NCI-H146 (cell line): Measurements from ENCODE around the gene GNB1.

ENCODE experiments used
- DNase-seq: peaks from one replicate; lab custom pipeline; 2025; lab: John Stamatoyannopoulos, UW

GNB1 gene

DNA sequence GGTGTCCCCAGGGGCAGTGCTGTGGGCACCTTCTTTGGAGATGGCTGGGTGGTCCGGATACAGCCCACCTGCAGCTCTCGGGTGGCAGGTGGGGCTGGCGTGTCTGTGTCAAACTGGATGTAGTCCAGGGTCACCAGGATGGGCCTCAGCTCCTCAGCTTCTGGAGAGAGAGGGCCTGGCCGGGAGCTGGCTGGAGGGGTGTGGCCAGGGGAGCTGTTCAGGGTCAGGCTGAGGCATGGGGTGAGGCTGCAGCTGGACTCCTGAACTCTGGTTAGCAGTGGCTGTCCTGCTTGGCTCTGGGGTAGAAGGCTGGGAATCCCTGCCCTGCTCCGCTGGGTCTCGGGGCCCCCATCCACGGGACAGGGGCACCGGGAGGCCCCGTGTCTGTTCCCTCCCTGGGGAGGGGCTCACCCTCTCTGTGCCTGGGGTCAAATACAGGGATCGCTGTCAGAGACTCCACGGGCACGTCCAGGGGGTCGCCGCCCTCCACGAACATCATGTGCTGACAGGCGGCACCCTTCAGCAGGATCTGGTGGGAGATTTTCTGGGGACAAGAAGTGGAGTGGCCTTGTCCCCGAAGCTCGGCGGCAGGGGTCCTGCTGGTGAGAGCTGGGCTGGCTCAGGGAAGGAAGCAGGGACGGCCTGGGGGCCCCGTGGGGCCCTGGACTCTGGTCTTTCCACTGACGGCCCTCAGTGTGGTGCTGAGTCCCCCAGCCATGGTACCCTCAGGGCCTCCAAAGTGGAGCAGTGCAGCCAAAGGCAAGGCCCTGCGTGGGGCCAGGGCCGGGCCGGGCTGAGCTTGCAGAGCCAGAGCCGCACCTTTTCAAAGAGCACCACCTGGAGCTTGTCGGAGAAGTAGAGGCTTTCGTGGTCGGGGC is 32.3 kb upstream of the GNB1 start:
- DNase-seq, result no peak

DNA sequence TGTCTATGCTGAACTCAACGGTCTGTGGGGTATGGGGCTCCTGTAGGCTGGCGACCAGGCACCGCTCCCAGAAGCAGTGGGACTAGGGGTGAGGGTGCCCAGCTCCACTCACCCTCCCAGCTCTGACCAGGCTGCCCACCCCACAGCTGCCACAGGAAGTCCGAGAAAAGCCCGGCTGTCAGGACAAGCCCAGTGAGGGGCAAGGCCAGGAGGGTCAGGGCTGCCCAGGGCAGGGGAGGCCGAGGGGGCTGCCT is 31.7 kb upstream of the GNB1 start:
- no peak for DNase-seq

DNA sequence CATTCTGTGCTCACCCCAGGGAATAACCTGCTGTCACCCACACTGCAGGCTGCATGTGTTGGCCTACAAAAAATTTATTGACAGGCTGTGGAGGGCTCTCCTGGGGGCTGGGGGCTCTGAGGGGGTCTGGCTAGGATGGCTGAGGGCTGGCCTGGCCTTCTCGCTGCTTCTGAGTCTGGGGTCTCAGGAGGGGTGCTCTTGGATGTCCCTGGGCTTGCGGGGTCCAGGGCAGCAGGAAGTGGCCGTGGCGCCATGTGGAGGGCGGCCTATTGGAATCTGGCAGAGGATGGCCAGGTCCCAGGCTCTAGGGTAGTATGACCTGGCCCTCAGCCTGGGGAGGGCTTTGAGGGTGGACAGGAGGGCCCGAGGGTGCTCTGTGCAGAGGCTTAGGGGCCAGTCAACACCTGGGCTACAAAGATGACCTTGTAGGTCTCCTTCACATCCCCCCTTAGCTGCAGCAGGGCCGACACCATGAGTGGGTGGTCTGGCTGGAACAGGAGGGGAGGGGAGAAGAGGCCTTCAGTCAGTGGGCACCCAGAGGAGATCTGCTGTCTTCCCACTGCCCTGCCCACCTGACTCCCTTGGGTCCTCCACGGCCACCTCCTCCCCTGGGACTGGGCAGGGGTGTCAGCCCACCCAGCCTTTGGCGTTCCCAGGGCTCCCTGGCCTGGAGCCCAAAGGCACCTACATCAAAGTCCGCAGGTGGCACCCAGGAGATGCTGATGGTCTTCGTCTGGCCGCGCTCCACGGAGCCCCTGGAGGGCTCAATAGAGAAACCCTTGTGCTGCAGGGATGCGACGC is 31.2 kb upstream of the GNB1 start:
- DNase-seq, result no peak

DNA sequence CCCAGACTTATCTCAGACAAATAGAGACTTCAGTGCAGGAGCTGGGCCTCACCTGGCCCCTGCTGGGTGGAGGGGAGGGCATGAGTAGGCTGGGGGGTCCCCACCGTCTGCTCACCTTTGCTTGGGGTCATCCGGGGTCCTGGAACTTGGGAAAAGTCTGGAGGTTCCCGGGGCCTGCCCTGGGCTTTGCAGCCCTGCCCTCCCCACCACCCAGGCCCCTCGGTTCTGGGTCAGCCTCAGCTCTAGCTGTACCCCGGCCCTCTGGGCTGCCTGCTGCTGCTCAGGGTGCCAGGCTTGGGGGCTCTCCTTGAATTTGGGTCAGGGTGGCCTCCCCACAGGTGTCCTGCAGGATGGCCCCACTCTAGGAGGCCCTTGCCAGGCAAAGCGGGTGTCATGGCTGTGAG is 30.6 kb upstream of the GNB1 start:
- DNase-seq, result no peak

DNA sequence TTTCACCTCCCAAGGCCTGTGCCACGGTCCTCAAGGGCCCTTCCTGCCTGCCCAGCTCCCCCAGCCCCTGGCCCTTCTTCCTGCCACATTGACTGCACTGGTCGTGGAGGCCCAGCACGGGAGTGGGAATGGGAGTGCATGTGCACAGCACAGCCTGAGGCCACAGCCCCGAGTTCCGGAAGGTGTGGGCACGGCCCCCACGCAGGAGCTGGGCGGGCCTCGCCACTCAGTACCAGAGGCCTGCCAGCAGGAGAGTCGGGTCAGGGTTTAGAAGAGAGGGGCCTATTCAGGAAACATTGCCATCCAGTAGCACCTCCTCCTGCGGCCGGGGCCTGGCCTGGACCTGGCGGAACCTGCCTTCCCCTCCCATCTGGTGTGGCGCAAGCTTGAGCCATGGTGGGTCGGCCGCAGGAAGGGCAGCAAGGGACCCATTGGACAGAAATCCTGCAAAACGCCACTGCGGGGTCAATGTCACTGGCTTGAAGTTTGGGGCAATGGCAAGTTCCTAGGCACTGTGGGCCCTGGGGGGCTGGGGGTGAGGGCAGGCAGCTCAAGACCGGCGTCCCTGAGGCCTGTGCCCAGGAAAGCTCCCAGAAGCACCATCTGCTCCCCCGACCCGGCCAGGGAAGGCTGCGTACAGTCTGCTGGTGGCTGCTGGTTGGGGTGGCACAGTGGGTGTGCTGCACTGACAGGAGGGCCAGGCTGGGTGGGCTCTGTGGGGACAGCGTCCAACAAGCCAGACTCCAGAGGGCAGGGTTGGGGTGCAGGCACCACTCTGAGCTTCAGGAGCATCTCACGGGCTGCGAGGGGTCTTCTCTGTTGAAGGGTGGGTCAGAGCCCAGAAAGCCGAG is 29.9 kb upstream of the GNB1 start:
- no peak for DNase-seq

DNA sequence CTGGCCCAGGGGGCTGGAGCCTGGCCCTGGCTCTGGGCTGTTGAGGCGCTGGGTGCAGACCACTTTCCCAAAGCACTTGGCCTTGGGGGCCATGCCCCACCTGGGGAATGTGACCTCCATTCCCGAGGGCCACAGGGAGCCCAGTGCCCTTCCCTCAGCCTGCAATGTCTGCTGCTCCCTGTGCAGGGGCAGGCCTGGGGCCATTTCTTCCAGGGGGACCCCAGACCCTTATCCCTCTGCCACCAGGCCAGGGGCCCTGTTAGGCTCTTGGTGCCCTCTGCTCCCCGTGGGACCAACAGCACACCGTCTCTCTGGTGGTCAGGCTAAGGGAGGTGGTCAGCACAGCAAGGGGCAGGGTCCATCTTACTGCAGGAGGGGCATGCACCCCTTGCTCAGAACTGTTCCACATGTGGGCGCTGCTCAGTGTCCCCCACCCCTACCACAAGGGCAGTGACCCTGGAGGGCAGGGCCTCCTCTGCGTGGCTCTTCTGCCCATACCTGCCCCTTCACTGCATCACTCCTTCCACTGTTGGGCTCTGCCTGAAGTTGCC is 29.2 kb upstream of the GNB1 start:
- DNase-seq, result no peak

DNA sequence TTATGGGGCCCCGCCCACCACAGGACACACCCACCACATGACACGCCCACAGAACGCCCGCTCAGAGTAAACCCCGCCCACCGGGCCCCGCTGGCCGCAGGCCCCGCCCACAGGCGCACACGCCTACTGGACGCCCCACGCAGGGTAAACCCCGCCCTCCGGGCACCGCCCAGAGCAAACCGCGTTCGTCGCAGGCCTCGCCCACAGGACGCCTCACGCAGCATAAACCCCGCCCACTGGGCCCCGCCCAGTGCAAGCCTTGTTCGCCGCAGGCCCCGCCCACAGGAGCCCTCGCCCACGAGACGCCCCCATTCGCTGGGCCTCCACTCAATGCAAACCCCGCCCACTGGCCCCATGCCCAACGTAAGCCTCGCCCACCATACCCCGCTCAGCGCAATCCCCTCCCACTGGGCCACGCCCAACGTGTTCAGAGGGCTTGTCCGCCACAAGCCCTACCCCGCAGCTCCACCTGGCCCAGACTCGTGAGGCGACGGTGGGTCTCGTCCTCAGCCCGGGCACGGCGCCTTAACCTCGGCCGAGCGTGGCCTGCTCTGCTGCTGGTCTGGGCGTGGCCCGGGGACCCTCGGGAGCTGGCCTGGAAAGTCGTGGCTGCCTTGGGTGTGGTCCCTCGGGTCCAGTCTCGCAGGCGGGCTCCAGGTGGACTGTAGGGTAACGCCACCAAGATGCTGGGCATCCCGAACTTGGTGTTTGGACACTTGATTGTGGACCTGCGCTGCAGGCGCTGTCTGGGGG is 28.6 kb upstream of the GNB1 start:
- DNase-seq, result peak; percentile 96

DNA sequence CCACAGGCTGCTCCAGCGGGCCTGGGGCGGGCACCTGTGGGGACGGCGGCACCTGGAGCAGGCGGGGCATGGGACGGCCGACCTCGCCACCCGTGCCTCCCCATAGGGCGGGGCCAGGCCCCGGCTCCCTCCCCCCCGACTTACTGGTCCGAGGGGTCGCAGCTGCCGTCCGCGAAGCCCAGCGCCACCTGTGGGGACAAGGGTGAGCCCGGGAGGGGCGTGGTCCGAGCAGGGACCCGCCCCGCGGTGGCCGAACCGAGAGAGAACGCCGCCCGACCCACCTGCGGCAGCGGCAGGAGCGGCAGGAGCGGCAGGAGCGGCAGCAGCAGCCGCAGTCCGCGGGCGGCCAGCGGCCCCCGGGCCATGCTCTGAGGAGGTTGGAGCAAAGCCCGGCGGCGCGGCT is 28.0 kb upstream of the GNB1 start, which contains the start of gene TMEM52:
TSS of gene TMEM52 (minus strand) at position 379 of the 403 bp plus-strand sequence. CDS start at position 365, 14 bp downstream.
- DNase-seq, result peak; percentile 83

DNA sequence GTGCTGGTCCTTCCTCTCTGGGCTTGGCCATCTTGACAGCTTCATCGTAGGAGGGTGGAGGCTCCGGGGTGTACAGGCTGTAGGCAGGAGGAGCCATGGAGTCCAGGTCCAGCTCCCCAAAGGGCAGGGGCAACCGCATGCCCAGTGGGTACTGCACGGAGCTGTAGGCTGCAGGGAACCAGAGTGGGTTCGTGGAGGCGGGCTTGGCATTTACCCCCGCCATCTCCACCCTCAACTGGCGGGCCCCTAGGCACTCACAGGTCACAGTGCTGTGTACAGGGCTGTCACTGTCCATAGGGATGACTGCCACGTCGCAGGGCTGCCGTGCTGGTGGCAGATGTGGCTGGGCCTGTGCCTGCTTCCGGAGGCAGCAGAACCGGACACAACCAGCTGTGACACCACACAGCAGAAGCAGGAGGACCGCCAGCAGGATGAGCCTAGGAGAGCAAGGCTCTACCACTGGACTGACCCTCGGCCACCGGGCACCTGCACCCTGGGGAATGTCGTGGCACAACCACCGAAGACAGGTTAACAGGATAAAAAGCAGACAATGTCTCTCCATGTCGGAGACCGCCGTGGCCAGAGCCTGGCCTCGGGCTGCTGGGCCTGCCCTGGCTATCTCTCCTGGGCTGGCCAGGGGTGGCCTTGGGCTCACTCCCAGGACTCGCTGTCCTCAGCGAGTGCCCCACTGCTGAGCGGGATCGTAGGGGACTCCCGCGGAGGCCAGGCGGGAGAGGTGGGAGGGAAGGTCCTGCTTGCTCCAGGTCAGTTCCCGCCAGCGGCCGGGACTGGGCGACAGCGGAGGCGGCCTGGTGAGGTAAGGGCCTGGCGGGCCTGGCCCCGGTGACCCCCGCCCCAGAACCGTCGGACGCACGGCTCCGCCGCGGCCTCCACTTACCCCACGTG is 27.4 kb upstream of the GNB1 start:
- DNase-seq, result no peak

DNA sequence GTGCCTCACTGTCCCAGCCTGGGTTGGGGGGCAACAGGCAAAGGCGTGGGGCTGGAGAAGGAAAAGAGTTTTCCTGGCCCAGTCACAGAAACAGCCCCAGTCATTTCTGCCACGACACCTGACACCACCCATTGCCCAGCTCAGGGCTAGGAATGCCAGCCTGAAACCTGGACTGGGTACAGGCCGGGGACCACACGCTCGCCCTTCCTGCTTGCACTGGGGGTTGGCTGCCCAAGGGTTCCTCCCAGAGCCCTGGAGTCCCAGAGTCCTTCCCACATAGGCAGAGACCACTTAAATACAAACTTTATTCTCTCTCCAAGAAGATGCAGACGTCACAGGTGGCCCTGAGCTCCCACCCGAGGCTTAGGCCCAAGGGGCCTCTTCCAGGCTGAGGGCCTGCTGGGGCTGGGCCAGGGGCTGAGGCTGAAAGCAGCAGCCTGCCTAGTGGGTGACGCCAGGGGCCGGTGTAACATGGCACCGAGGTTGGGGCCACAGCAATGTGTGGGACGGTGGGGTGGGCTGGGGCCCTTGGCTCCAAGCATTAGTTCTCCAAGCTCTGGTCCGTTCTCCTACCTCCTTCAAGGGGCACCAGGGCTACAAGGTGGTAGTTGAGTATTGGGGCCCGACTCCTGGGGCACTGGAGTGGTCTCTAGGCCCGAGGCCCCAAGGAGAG is 26.6 kb upstream of the GNB1 start:
- no peak for DNase-seq

DNA sequence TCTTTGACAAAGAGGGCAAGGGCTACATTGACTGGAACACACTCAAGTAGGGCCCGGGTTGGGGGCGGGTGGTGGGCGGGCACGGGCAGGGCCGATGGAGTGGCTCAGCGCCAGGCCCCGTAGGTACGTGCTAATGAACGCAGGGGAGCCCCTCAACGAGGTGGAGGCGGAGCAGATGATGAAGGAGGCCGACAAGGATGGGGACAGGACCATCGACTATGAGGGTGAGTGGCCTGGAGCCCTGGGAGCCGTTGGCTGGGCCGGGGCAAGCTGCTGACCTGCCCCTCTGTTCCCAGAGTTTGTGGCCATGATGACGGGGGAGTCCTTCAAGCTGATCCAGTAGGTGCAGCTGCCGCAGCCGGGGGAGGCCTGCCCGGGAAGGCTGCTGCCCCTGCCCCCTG is 26.0 kb upstream of the GNB1 start:
- no peak for DNase-seq

DNA sequence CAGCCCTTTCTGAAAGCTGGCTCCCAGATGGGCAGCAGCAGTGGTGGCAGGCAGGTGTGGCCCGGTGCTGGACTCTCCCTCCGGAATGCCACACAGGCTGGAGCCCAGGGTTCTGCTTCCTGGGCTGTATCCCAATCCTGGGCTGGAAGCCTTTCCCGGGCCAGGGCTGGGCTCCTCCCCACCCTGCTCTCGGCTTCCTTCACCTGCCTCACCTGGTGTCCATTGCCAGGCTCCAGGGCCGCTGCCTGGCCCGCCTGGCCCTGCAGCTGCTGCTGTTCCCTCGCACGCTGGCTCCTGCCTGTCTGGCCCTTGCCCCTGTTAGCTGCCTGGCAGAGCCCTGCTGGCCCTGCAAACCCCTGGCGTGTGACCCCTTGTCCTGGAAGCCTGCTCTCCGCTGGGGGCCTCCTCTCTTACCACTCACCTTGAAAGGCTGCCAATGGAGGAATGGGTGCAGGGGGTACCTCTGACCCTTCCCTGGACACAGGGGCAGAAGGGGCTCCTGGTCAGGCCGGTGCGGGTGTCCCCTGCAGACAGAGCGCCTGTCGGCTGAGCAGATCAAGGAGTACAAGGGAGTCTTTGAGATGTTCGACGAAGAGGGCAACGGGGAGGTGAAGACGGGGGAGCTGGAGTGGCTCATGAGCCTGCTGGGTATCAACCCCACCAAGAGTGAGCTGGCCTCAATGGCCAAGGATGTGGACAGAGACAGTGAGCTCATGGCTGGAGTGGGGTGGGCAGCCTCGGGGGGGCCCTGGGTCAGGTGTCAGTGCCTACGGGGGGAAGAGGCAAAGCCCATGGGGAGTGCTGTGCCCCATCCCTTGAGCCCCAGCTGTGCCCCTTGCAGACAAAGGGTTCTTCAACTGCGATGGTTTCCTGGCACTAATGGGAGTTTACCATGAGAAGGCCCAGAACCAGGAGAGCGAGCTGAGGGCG is 25.3 kb upstream of the GNB1 start:
- DNase-seq, result no peak

DNA sequence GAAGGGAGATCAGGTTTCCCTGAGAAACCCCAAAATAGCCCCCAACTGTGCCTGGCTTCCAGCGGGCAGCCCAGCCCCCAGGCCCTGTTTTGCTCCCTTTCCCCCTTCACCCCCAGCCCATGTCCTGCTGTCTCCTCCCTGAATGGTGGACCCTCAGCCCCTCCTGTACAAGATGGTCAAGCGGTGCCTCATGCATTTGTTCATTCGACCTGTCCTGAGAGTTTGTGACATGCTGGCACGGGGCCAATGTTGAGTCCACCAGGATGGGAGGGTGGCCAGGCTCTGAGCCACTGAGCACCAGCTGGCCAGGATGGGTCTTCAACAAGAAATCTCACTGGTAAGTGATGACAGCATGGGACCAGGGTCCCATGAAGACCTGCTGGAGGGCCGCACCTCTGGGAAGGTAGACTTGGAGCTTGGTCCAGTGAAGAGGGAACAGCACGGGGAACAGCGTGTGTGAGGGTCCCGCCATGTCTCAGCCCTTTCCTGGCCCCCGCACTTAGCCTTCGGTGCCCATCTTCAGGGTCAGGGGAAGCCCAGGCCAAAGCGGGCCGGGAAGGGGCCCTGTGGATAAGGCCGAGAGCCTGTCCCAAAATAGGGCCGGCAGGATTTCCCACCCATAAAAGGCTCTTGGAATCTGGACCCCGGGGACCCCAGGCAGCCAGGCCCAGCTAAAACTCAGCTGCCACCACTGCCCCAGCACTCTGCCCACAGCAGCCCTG is 24.2 kb upstream of the GNB1 start, which contains the start of gene CALML6:
TSS of gene CALML6 (plus strand) at position 290 of the 722 bp plus-strand sequence. CDS start at position 311, 21 bp downstream.
- no peak for DNase-seq

DNA sequence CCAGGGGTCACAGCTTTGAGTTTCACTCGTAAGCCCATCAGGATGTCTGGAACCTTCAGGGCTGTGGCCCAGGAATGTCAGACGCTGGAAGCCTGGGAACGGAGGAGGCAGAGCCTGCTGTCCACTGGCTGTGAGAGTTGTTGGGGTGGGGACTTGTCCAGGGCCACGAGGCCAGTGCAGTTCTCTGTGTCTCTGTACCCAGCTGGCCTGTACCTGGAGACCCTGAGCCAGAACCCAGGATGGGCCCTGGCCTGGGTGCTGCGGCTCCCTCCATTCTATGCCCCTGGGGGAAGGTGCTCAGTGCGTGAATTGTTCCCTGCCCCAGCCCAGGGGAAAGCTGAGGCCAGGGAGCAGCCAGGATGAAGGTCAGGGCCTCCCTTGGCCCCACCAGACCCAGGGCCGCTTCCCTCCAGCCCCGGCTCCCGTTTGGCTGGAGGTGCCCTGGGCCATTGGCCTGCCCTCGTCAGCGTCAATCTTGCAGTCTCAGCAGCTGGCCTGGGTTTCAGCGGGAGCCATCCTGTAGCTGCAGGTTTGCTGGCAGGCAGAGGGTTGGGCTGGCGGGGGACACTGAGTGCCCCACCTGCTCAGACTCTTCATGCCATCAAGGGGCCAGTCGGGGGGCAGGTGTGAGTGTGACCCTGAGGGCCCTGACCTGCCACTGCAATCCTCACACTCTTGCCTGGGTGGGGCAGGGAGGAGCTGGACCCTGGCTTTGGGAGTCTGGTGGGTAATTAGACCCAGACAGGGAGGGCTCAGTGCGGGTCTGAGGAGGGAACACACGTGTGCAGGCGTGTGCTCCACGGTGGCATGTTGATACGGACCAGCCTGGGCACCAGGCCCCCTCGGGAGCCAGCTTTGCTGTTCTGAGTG is 23.4 kb upstream of the GNB1 start:
- no peak for DNase-seq

DNA sequence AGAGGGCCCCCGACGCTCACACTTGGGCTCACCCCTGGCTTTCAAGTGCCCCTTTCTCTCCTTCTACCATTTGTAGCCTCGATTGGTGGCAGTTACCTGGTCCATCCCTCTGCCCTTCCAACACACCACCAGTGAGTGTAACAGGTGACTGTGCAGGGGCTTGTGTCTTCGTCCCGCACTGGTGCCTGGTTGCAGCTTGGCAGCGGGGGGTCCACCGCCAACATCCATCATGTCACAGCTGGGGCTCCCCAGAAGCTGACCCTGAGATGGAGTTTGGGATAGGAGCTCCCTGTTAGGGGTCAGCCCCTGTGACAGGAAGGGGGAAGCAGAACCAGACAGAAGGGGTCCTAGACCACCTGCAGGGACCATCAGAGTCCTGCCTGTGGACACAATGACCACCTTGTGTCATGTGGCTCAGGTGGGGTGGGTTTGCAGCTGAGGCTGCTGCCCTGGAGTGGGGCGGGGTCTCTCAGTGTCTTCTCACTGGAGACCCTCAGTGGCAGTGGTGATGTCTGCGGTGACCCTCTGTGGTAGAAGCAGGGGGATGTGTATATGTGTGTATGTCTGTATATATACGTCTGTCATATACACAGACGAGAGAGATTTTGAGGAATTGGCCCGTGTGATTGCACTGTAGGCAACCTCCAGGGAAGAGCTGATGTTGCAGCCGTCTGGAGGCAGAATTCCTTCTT is 20.6 kb upstream of the GNB1 start:
- no peak for DNase-seq

DNA sequence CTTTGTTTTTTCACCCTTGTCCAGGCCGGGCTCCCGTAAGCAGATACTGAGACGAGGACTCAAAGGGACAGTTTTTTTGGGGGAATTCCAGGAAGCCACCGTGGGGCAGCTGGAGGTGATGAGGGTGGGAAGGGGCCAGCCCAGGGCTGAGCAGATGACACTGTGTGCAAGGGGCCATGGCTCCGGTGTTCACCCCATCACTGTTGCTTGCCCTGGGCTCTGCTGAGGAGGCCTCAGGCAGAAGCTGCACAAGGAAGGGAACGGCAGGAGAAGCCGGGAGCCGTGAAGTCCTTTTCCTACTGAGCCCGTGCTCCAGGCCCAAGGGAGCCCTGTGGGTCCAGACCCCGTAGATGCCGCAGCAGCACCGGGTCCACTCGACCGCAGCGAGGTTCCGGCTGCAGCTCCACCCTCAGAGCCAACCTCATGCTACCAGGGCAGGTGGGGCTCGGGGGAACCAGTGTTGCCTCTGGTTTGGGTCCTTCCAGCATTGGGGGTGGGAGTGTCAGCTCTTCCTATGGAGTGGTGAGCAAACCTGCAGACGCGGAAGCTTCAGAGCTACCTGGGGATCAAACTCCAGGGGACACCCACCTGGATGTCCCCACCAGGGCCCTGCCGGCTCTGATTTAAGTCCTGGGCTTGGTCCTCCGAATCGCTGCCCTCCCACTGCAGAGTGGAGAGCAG is 19.9 kb upstream of the GNB1 start:
- no peak for DNase-seq
